ENCODE data around the gene TDRD9.

Gene TDRD9

GRCh38 chr14:104090071-104090748 is 162.0 kb downstream of the TDRD9 start:
- Histone ChIP-seq H3K79me1 (ENCODE audit: low read length) (no peaks in the 10 kb centered on the region), H4K91ac (ENCODE audit: low read depth, low read length) (no peak overlapping the region), H2BK5ac (ENCODE audit: low read depth, low read length, poor library complexity) (no peak overlapping the region), H2AFZ (ENCODE audit: insufficient read depth, low read length, poor library complexity) (no peak overlapping the region), H3K18ac (ENCODE audit: low read length) (no peak overlapping the region), H3K4ac (ENCODE audit: low read depth, low read length) (no peak overlapping the region), H2AK5ac (ENCODE audit: low read length) (no peak overlapping the region), H3K9me3 (ENCODE audit: insufficient read depth, low read depth, low read length) (peaks cover 2% of the 10 kb centered on the region), H2BK12ac (ENCODE audit: low read length) (no peak overlapping the region), H3K23ac (ENCODE audit: low read length) (no peak overlapping the region), H4K12ac (ENCODE audit: low read depth, low read length) (no peak overlapping the region), H4K8ac (ENCODE audit: low read depth, low read length) (no peak overlapping the region), H3K4me1 (ENCODE audit: control insufficient read depth in 1 of 2, insufficient read depth in 2 of 2, low read length in 2 of 2) (no peaks in the 10 kb centered on the region), H3K27me3 (ENCODE audit: insufficient read depth, low read length) (no peaks in the 10 kb centered on the region), H3K79me2 (ENCODE audit: control insufficient read depth, insufficient read depth, low read length, poor library complexity) (no peaks in the 10 kb centered on the region), H3K4me2 (ENCODE audit: low read length) (no peak overlapping the region), H3K36me3 (ENCODE audit: control insufficient read depth in 1 of 2, insufficient read depth in 2 of 2, low read length in 2 of 2) (no peaks in the 10 kb centered on the region), H3K27ac (ENCODE audit: low read depth, low read length) (no peak overlapping the region), H3K14ac (ENCODE audit: low read length) (no peak overlapping the region), H2BK120ac (ENCODE audit: insufficient read depth, low read length, poor library complexity) (no peak overlapping the region), H3K4me3 (ENCODE audit: low read depth, low read length) (no peak overlapping the region), H3K9ac (ENCODE audit: low read length) (no peak overlapping the region)
- WGBS (ENCODE audit: extremely low coverage, insufficient coverage, insufficient read length) = no CpG with 5 or more reads among the region's 20 CpGs
- DNase-seq = no peak

DNA sequence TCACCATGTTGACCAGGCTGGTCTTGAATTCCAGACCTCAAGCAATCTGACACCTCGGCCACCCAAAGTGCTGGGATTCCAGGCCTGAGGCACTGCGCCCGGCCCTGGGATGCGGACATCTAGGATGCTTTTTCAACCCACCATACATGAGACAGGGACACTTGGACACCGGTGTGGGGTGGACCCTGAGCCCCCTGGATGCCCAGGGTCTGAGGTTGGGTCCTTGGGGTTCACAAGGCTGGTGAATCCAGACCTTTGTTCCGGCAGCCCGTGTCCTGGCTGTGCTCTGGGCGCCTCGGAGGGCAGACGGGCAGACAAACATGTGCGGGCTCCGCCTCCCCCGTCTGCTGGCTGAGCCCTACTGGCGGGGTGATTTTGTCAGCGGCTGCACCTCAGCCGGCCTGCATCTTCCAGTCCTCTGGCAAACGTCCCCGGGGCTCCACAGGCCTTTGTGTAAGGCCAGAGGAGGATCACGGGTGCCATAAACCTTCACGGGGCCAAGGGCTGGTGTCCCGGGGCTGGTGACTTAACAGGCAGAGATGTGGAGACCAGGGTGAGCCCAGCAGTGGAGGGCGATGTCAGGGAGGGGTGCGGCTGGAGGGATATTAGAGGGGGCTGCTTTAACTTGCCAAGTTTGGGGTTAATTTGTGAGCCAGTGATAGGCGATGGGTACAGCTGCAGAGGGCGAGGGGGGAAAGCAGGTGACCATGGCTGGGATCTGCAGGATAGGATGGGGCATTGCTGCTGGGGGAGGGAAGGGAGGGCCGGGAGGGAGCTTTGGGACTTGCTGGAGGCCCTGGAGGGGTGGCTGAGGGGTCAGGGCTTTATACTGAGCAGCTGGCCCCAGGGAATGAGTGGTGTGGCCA is 163.0 kb downstream of the TDRD9 start:
- Histone ChIP-seq H4K12ac (ENCODE audit: low read depth, low read length) (no peak overlapping the region), H3K23ac (ENCODE audit: low read length) (no peak overlapping the region), H3K4me1 (ENCODE audit: control insufficient read depth in 1 of 2, insufficient read depth in 2 of 2, low read length in 2 of 2) (no peaks in the 10 kb centered on the region), H2BK12ac (ENCODE audit: low read length) (no peak overlapping the region), H3K9ac (ENCODE audit: low read length) (no peak overlapping the region), H3K14ac (ENCODE audit: low read length) (no peak overlapping the region), H2AFZ (ENCODE audit: insufficient read depth, low read length, poor library complexity) (no peak overlapping the region), H3K36me3 (ENCODE audit: control insufficient read depth in 1 of 2, insufficient read depth in 2 of 2, low read length in 2 of 2) (no peaks in the 10 kb centered on the region), H4K91ac (ENCODE audit: low read depth, low read length) (no peak overlapping the region), H3K4me2 (ENCODE audit: low read length) (no peak overlapping the region), H3K79me1 (ENCODE audit: low read length) (no peaks in the 10 kb centered on the region), H3K27me3 (ENCODE audit: insufficient read depth, low read length) (no peaks in the 10 kb centered on the region), H2BK5ac (ENCODE audit: low read depth, low read length, poor library complexity) (no peak overlapping the region), H3K9me3 (ENCODE audit: insufficient read depth, low read depth, low read length) (peaks cover 2% of the 10 kb centered on the region), H2AK5ac (ENCODE audit: low read length) (no peak overlapping the region), H3K18ac (ENCODE audit: low read length) (no peak overlapping the region), H2BK120ac (ENCODE audit: insufficient read depth, low read length, poor library complexity) (no peak overlapping the region), H4K8ac (ENCODE audit: low read depth, low read length) (no peak overlapping the region), H3K4me3 (ENCODE audit: low read depth, low read length) (no peak overlapping the region), H3K4ac (ENCODE audit: low read depth, low read length) (no peak overlapping the region), H3K27ac (ENCODE audit: low read depth, low read length) (no peak overlapping the region), H3K79me2 (ENCODE audit: control insufficient read depth, insufficient read depth, low read length, poor library complexity) (no peaks in the 10 kb centered on the region)
- DNase-seq = no peak
- no CpG with 5 or more reads among the region's 26 CpGs for WGBS (ENCODE audit: extremely low coverage, insufficient coverage, insufficient read length)

GRCh38 chr14:104091927-104092771 is 163.9 kb downstream of the TDRD9 start:
- H3K4ac ChIP-seq (ENCODE audit: low read depth, low read length) = no peak overlapping the region

DNA sequence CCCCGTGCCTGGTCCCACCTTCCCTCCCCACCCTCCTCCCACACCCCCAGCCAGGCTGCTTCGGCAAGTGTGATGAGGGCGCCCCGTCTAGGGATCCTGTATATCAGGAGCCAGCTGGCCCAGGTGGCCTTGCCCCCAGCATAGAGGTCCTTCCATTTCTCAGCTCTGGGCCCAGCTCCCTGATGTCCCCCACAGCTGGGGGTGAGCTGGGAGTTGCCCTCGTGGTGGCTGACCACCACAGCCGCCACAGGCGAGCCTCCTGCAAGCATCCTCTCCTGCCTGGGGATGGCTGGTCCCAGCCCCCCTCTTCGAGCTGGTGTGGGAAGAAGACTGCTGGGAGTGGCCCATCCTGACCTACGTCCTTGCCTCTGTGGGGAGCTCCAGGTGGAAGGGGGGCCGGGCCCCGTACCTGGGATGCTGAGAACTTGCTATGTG is 164.7 kb downstream of the TDRD9 start:
- WGBS (ENCODE audit: extremely low coverage, insufficient coverage, insufficient read length) = no CpG with 5 or more reads among the region's 11 CpGs
- Histone ChIP-seq H3K27ac (ENCODE audit: low read depth, low read length) (no peak overlapping the region), H4K12ac (ENCODE audit: low read depth, low read length) (no peak overlapping the region), H3K9ac (ENCODE audit: low read length) (no peak overlapping the region), H3K27me3 (ENCODE audit: insufficient read depth, low read length) (no peaks in the 10 kb centered on the region), H3K18ac (ENCODE audit: low read length) (no peak overlapping the region), H3K14ac (ENCODE audit: low read length) (no peak overlapping the region), H3K9me3 (ENCODE audit: insufficient read depth, low read depth, low read length) (peaks cover 2% of the 10 kb centered on the region), H3K79me1 (ENCODE audit: low read length) (no peaks in the 10 kb centered on the region), H3K4me3 (ENCODE audit: low read depth, low read length) (no peak overlapping the region), H3K23ac (ENCODE audit: low read length) (no peak overlapping the region), H3K4ac (ENCODE audit: low read depth, low read length) (no peak overlapping the region), H3K79me2 (ENCODE audit: control insufficient read depth, insufficient read depth, low read length, poor library complexity) (no peaks in the 10 kb centered on the region), H2AFZ (ENCODE audit: insufficient read depth, low read length, poor library complexity) (no peak overlapping the region), H2BK5ac (ENCODE audit: low read depth, low read length, poor library complexity) (no peak overlapping the region), H4K8ac (ENCODE audit: low read depth, low read length) (no peak overlapping the region), H3K4me1 (ENCODE audit: control insufficient read depth in 1 of 2, insufficient read depth in 2 of 2, low read length in 2 of 2) (no peaks in the 10 kb centered on the region), H3K4me2 (ENCODE audit: low read length) (no peak overlapping the region), H2BK120ac (ENCODE audit: insufficient read depth, low read length, poor library complexity) (no peak overlapping the region), H2BK12ac (ENCODE audit: low read length) (no peak overlapping the region), H2AK5ac (ENCODE audit: low read length) (no peak overlapping the region), H4K91ac (ENCODE audit: low read depth, low read length) (no peak overlapping the region), H3K36me3 (ENCODE audit: control insufficient read depth in 1 of 2, insufficient read depth in 2 of 2, low read length in 2 of 2) (no peaks in the 10 kb centered on the region)
- no peak for DNase-seq

More at GRCh38 chr14:104091927-104092771, 163.9 kb downstream of the TDRD9 start:
- H4K8ac ChIP-seq (ENCODE audit: low read depth, low read length) = no peak overlapping the region
- no peaks in the 10 kb centered on the region for H3K36me3 ChIP-seq (ENCODE audit: control insufficient read depth in 1 of 2, insufficient read depth in 2 of 2, low read length in 2 of 2)
- H3K79me1 ChIP-seq (ENCODE audit: low read length) = no peaks in the 10 kb centered on the region
- no peak overlapping the region for H2AFZ ChIP-seq (ENCODE audit: insufficient read depth, low read length, poor library complexity)
- H4K12ac ChIP-seq (ENCODE audit: low read depth, low read length) = no peak overlapping the region
- no peak overlapping the region for H2BK120ac ChIP-seq (ENCODE audit: insufficient read depth, low read length, poor library complexity)
- H3K4me3 ChIP-seq (ENCODE audit: low read depth, low read length) = no peak overlapping the region
- H3K9me3 ChIP-seq (ENCODE audit: insufficient read depth, low read depth, low read length) = peaks cover 2% of the 10 kb centered on the region
- H2BK12ac ChIP-seq (ENCODE audit: low read length) = no peak overlapping the region
- H2BK5ac ChIP-seq (ENCODE audit: low read depth, low read length, poor library complexity) = no peak overlapping the region
- H2AK5ac ChIP-seq (ENCODE audit: low read length) = no peak overlapping the region
- H3K4me2 ChIP-seq (ENCODE audit: low read length) = no peak overlapping the region
- DNase-seq = no peak
- H3K4me1 ChIP-seq (ENCODE audit: control insufficient read depth in 1 of 2, insufficient read depth in 2 of 2, low read length in 2 of 2) = no peaks in the 10 kb centered on the region
- no peak overlapping the region for H3K9ac ChIP-seq (ENCODE audit: low read length)
- H3K79me2 ChIP-seq (ENCODE audit: control insufficient read depth, insufficient read depth, low read length, poor library complexity) = no peaks in the 10 kb centered on the region
- H3K23ac ChIP-seq (ENCODE audit: low read length) = no peak overlapping the region
- H3K27me3 ChIP-seq (ENCODE audit: insufficient read depth, low read length) = no peaks in the 10 kb centered on the region
- H3K18ac ChIP-seq (ENCODE audit: low read length) = no peak overlapping the region
- H4K91ac ChIP-seq (ENCODE audit: low read depth, low read length) = no peak overlapping the region
- H3K14ac ChIP-seq (ENCODE audit: low read length) = no peak overlapping the region
- no CpG with 5 or more reads among the region's 23 CpGs for WGBS (ENCODE audit: extremely low coverage, insufficient coverage, insufficient read length)
- H3K27ac ChIP-seq (ENCODE audit: low read depth, low read length) = no peak overlapping the region

Data from trophoblast cell (in vitro differentiated cells and primary cell).